Activated B cell treated with CpG ODN at 0.5 μM for 24 hours (primary cell): Measurements from ENCODE around the gene GSTO2. TPM values are rescaled to one million over a fixed set of nuclear protein-coding genes. Genes with fewer than 3 reads are reported as not detected.

Experiments used
- ATAC-seq: fragments of 200-7000 bp; cut with Tn5 transposase; one replicate; pipeline ENCODE4 v1.10.0; 2021; ENCODE audit warnings: low read depth, mild to moderate bottlenecking, moderate library complexity
- CTCF ChIA-PET: fragments of 350-600 bp; sonication (Branson Sonifier 250); formaldehyde crosslinking; loops from one replicate; lab custom pipeline; 2021; ENCODE audit warnings: antibody characterized with exemption; lab: Charles Lee
- POLR2A ChIA-PET: fragments of 350-600 bp; sonication (Branson Sonifier 250); formaldehyde crosslinking; loops from one replicate; lab custom pipeline; 2021; ENCODE audit warnings: antibody characterized with exemption; lab: Charles Lee
- DNase-seq: peaks from one replicate; pipeline ENCODE4 v3.0.0; 2022
- H3K27ac Mint-ChIP-seq: one replicate; pipeline ENCODE4 v1.8.0; 2020; ENCODE audit warnings: mixed read lengths
- H3K27me3 Mint-ChIP-seq: one replicate; pipeline ENCODE4 v1.8.0; 2021; ENCODE audit warnings: mixed read lengths
- H3K36me3 Mint-ChIP-seq: one replicate; pipeline ENCODE4 v1.8.0; 2021; ENCODE audit warnings: low read depth, mixed read lengths
- H3K4me1 Mint-ChIP-seq: one replicate; pipeline ENCODE4 v1.8.0; 2021; ENCODE audit warnings: mixed read lengths
- H3K4me3 Mint-ChIP-seq: one replicate; pipeline ENCODE4 v1.8.0; 2020; ENCODE audit warnings: mild to moderate bottlenecking, mixed read lengths
- H3K9me3 Mint-ChIP-seq: one replicate; pipeline ENCODE4 v1.8.0; 2020; ENCODE audit warnings: mixed read lengths
- intact Hi-C: fragments of 100-400 bp; cut with micrococcal nuclease; formaldehyde crosslinking; loops from one replicate; pipeline ENCODE4 v1.15.1; 2024
- total RNA-seq: library from RNA; stranded (reverse); gene quantifications from 2 replicates; pipeline ENCODE4 v1.2.3, GENCODE V29; 2022
- TF ChIP-seq, protein P1 (sequence below): fragments of 200-600 bp; IDR thresholded peaks from one replicate; pipeline ENCODE4 v1.8.0; 2022; ENCODE audit warnings: antibody characterized with exemption, mild to moderate bottlenecking

The GSTO2 gene
- total RNA-seq, 1 donor from 2014 or later = 0.91 TPM

DNA sequence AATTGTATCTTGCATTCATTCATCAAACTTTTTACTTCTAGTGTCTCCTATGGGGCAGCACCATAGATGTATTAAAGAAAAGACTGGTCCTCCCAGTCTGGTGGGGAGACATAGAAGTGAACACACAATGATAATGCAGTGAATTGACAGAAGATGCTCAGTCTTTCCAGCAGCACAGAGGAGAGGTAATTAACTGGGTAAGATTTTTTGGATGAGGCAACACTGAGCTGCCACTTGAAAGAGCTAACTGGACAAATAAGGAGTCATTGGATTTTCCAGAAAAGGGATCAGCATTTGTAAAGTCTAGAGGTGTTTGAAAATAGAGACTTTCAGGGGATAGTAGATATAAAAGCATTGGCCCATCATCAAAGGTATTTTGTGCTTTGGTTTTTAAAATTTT lies 76.5 kb downstream of the GSTO2 start:
- POLR2A ChIA-PET = no interaction called here
- intact Hi-C loops = no loop called here
- H3K27ac Mint-ChIP-seq = no peak overlapping the region
- no peak overlapping the region for H3K4me3 Mint-ChIP-seq
- TF ChIP-seq, protein P1, sequence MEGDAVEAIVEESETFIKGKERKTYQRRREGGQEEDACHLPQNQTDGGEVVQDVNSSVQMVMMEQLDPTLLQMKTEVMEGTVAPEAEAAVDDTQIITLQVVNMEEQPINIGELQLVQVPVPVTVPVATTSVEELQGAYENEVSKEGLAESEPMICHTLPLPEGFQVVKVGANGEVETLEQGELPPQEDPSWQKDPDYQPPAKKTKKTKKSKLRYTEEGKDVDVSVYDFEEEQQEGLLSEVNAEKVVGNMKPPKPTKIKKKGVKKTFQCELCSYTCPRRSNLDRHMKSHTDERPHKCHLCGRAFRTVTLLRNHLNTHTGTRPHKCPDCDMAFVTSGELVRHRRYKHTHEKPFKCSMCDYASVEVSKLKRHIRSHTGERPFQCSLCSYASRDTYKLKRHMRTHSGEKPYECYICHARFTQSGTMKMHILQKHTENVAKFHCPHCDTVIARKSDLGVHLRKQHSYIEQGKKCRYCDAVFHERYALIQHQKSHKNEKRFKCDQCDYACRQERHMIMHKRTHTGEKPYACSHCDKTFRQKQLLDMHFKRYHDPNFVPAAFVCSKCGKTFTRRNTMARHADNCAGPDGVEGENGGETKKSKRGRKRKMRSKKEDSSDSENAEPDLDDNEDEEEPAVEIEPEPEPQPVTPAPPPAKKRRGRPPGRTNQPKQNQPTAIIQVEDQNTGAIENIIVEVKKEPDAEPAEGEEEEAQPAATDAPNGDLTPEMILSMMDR = no peak
- no peak for ATAC-seq
- H3K9me3 Mint-ChIP-seq = no peaks in the 10 kb centered on the region
- CTCF ChIA-PET = no interaction called here
- peaks cover 24% of the 10 kb centered on the region for H3K4me1 Mint-ChIP-seq
- DNase-seq = no peak
- H3K36me3 Mint-ChIP-seq = no peaks in the 10 kb centered on the region
- no peaks in the 10 kb centered on the region for H3K27me3 Mint-ChIP-seq

DNA sequence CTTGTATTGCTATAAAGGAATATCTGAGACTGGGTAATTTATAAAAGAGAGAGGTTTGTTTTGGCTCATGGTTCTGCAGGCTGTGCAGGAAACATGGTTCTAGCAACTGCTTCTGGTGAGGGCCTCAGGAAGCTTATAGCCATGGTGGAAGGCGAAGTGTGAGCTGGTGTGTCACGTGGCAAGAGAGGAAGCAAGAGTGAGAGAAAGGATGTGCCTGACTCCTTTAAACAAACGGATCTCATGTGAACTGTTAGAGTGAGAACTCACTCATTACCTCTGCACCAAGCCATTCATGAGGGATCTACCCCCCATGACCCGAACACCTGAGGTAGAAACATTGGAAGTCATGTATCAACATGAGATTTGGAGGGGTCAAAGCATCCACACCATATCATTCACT lies 77.0 kb downstream of the GSTO2 start:
- no peaks in the 10 kb centered on the region for H3K36me3 Mint-ChIP-seq
- H3K4me1 Mint-ChIP-seq = peaks cover 25% of the 10 kb centered on the region
- no peak for DNase-seq
- H3K4me3 Mint-ChIP-seq = no peak overlapping the region
- POLR2A ChIA-PET = no interaction called here
- H3K27me3 Mint-ChIP-seq = no peaks in the 10 kb centered on the region
- H3K9me3 Mint-ChIP-seq = no peaks in the 10 kb centered on the region
- intact Hi-C loops = no loop called here
- TF ChIP-seq, protein P1 = no peak
- H3K27ac Mint-ChIP-seq = no peak overlapping the region
- CTCF ChIA-PET = interaction anchor here (0.8 kb wide), 1 partner anchor 40 kb away, joined by 3 read pairs; no protein-coding TSS in a partner anchor
- ATAC-seq = no peak

DNA sequence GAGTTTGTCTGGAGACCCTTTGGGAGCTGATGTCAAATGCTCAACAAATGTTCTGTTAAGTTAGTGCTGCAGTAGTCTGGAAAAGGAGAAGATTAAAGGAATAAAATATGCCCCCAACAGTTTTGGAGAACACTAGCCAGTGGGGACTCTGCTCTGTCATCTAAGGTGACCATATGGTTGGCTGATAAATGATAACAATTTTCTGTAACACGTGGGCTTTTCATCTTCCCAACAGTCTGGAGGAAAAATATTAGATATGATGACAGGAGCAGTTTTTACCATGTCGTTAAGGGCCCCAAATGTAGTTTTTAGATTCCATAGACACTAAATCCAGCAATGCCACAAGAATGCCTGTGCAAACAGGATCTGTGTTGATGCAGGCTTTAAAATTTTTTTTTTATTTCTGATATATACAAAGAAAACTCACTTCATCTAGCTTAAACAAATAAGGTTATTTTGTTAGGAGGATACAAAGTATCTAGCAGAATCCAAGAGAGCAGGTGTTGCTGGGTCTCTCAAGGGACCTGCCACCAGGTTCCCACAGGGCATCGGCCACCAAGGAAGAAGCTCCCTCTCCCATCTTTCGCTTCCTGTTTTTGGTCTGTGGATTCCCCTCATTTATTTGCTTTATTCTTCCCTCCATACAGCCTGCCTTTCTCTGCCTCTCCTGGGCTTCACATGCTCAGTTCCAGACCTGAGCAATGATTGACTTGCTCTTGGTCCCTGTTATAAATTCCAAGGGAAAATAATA lies 78.5 kb downstream of the GSTO2 start:
- H3K4me3 Mint-ChIP-seq = no peak overlapping the region
- H3K27me3 Mint-ChIP-seq = no peaks in the 10 kb centered on the region
- TF ChIP-seq, protein P1 = no peak
- H3K36me3 Mint-ChIP-seq = no peaks in the 10 kb centered on the region
- ChIA-PET POLR2A (interaction anchor here (1.1 to 2.2 kb wide), 2 partner anchors 9 to 42 kb away, joined by 6 to 16 read pairs; partner anchors contain the start of gene ITPRIP), CTCF (interaction anchor here (0.7 to 1.9 kb wide), 4 partner anchors 9 to 73 kb away, joined by 3 to 12 read pairs (median 4); partner anchors contain the start of gene ITPRIP)
- no peaks in the 10 kb centered on the region for H3K9me3 Mint-ChIP-seq
- DNase-seq (no peak), ATAC-seq (no peak)
- intact Hi-C loops = loop anchor here (2.0 kb wide), 1 partner anchor 19 kb away; no protein-coding TSS in a partner anchor
- peak overlapping the region; percentile 67 for H3K27ac Mint-ChIP-seq
- peaks cover 31% of the 10 kb centered on the region for H3K4me1 Mint-ChIP-seq

DNA sequence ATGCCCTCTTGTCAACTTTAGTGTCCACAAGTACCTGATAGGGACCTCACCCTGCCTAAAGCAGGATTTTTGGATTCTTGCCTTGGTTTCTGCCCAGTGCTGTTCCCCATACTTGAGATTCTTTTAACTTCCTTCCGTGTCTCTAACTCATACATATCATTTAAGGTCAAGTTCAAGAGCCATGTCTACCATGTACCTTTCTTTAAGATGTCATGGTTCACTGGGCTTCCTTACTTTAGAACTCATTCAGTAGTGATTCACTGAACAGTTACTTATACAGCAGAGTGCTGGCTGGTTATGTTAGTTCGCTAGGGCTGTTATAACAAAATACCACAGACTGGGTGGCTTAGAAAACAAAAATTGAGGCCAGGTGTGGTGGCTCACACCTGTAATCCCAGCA lies 79.6 kb downstream of the GSTO2 start:
- no peak for DNase-seq
- H3K36me3 Mint-ChIP-seq = peaks cover 2% of the 10 kb centered on the region
- H3K27me3 Mint-ChIP-seq = no peaks in the 10 kb centered on the region
- H3K4me3 Mint-ChIP-seq = no peak overlapping the region
- ChIA-PET CTCF (interaction anchor here (1.9 to 3.9 kb wide), 2 partner anchors 42 to 43 kb away, joined by 12 to 208 read pairs; no protein-coding TSS in a partner anchor), POLR2A (interaction anchor here (1.5 to 2.2 kb wide), 2 partner anchors 10 to 13 kb away, joined by 4 to 16 read pairs; partner anchors contain the start of gene ITPRIP)
- H3K9me3 Mint-ChIP-seq = no peaks in the 10 kb centered on the region
- no peak for ATAC-seq
- peaks cover 31% of the 10 kb centered on the region for H3K4me1 Mint-ChIP-seq
- no peak overlapping the region for H3K27ac Mint-ChIP-seq
- intact Hi-C loops = loop anchor here (2.0 kb wide), 1 partner anchor 20 kb away; no protein-coding TSS in a partner anchor
- TF ChIP-seq, protein P1 = no peak

DNA sequence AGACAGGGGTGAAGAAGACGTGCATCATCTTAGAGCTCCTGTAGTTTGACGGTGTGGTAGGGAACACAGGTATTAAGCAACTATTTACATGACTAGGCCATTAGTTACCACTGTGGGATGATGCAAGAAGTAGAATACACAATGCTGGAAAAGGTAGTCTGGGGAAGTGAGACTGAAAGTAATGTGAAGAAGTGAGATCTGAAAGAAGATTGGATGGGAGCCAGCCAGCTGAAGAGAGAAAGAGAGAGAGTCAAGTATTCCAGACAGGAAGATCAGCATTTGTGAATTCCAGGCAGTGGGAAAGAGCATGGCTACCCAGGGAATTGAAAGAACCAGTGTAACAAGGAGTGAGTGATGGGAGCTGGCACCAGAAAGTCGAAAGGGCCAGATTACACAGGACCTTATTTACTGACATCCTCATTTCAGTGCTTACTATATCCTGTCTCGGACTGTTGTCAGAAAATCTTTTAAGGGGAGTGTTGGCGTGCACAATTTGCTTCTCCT lies 80.7 kb downstream of the GSTO2 start:
- no peak for DNase-seq

More for the DNA sequence above, 80.7 kb downstream of the GSTO2 start:
- no peak overlapping the region for H3K4me3 Mint-ChIP-seq
- peak; percentile 32 for ATAC-seq
- ChIA-PET POLR2A (interaction anchor here (0.6 to 5.2 kb wide), 6 partner anchors 9 to 228 kb away, joined by 3 to 73 read pairs (median 4); partner anchors contain the start of genes ITPRIP and SFR1), CTCF (interaction anchor here (0.7 to 3.9 kb wide), 11 partner anchors 9 to 228 kb away, joined by 3 to 208 read pairs (median 4); partner anchors contain the start of genes ITPRIP and SFR1)
- intact Hi-C loops = loop anchor here (1.0 to 5.0 kb wide), 7 partner anchors 11 to 657 kb away; partner anchors contain the start of gene ITPRIP
- H3K9me3 Mint-ChIP-seq = no peaks in the 10 kb centered on the region
- H3K27ac Mint-ChIP-seq = no peak overlapping the region
- TF ChIP-seq, protein P1 = no peak
- no peaks in the 10 kb centered on the region for H3K27me3 Mint-ChIP-seq
- peaks cover 2% of the 10 kb centered on the region for H3K36me3 Mint-ChIP-seq
- peaks cover 31% of the 10 kb centered on the region for H3K4me1 Mint-ChIP-seq
